Neuronal stem cell (in vitro differentiated cells): ENCODE data around the gene NRXN3.

Source experiments
- DNase-seq: peaks from one replicate; pipeline ENCODE4 v3.0.0-alpha.2; 2013; ENCODE audit warnings: low spot score
- H2AFZ ChIP-seq: one replicate; pipeline ENCODE4 v1.6.1; 2013; ENCODE audit warnings: mild to moderate bottlenecking, low read length, inconsistent platforms
- H2AK5ac ChIP-seq: 2 replicates; pipeline ENCODE4 v1.6.1; 2013; ENCODE audit warnings: low read depth, mild to moderate bottlenecking, inconsistent platforms, low read length, moderate library complexity, mixed read lengths
- H2BK120ac ChIP-seq: 2 replicates; pipeline ENCODE4 v1.6.1; 2013; ENCODE audit warnings: low read depth, mild to moderate bottlenecking, inconsistent platforms, low read length, moderate library complexity, mixed read lengths
- H2BK12ac ChIP-seq: one replicate; pipeline ENCODE4 v1.6.1; 2013; ENCODE audit warnings: low read length, inconsistent platforms
- H2BK15ac ChIP-seq: 2 replicates; pipeline ENCODE4 v1.6.1; 2013; ENCODE audit warnings: mild to moderate bottlenecking, low read length, inconsistent platforms, mixed read lengths
- H2BK5ac ChIP-seq: one replicate; pipeline ENCODE4 v1.6.1; 2013; ENCODE audit warnings: inconsistent platforms, mild to moderate bottlenecking, low read length, moderate library complexity
- H3K14ac ChIP-seq: one replicate; pipeline ENCODE4 v1.6.1; 2013; ENCODE audit warnings: low read length, inconsistent platforms
- H3K18ac ChIP-seq: 2 replicates; pipeline ENCODE4 v1.6.1; 2013; ENCODE audit warnings: low read length, inconsistent platforms
- H3K23ac ChIP-seq: 2 replicates; pipeline ENCODE4 v1.6.1; 2013; ENCODE audit warnings: low read depth, mild to moderate bottlenecking, mixed read lengths, low read length, inconsistent platforms; ENCODE audit not compliant: poor library complexity
- H3K27ac ChIP-seq: replicated peaks from 3 replicates; pipeline ENCODE4 v1.5.1; 2013; ENCODE audit warnings: low read length, inconsistent platforms
- H3K27me3 ChIP-seq, 3 experiments: 2 replicates each; pipeline ENCODE4 v1.6.1; 2013; ENCODE audit warnings: low read length in 3 of 3, mild to moderate bottlenecking in 2 of 3, inconsistent platforms in 1 of 3, low read depth in 1 of 3, mixed read lengths in 1 of 3, moderate library complexity in 1 of 3; ENCODE audit not compliant: control insufficient read depth in 3 of 3, insufficient read depth in 3 of 3
- H3K36me3 ChIP-seq, 2 donors: replicated peaks in 1 of 2; 2 replicates each; pipeline ENCODE4 v1.6.1; 2013; ENCODE audit warnings: low read length in 2 of 2; ENCODE audit not compliant: control insufficient read depth in 2 of 2, insufficient read depth in 2 of 2
- H3K4ac ChIP-seq: 2 replicates; pipeline ENCODE4 v1.6.1; 2013; ENCODE audit warnings: inconsistent platforms, mild to moderate bottlenecking, low read length, moderate library complexity
- H3K4me1 ChIP-seq, 2 donors: 1 replicate in 1 of 2; 2 replicates in 1 of 2; pipeline ENCODE4 v1.6.1; 2013; ENCODE audit warnings: low read length in 2 of 2, low read depth in 1 of 2; ENCODE audit not compliant: control insufficient read depth in 2 of 2, insufficient read depth in 1 of 2
- H3K4me2 ChIP-seq: one replicate; pipeline ENCODE4 v1.6.1; 2013; ENCODE audit warnings: mild to moderate bottlenecking, low read length, inconsistent platforms; ENCODE audit not compliant: insufficient read depth, poor library complexity, severe bottlenecking
- H3K4me3 ChIP-seq, 2 donors: 2 replicates each; pipeline ENCODE4 v1.5.1; 2013; ENCODE audit warnings: low read length in 2 of 2, mild to moderate bottlenecking in 2 of 2, inconsistent platforms in 1 of 2, moderate library complexity in 1 of 2
- H3K79me1 ChIP-seq: one replicate; pipeline ENCODE4 v1.6.1; 2013; ENCODE audit warnings: low read depth, mild to moderate bottlenecking, inconsistent platforms, low read length, moderate library complexity
- H3K9ac ChIP-seq: one replicate; pipeline ENCODE4 v1.6.1; 2013; ENCODE audit warnings: mild to moderate bottlenecking, low read depth, low read length, inconsistent platforms; ENCODE audit not compliant: poor library complexity
- H3K9me3 ChIP-seq, 2 donors: replicated peaks in 1 of 2; 2 replicates each; pipeline versions ENCODE3 to v1.6.1; 2013; ENCODE audit warnings: low read length in 2 of 2, mild to moderate bottlenecking in 2 of 2, inconsistent platforms in 1 of 2, low read depth in 1 of 2, mixed read lengths in 1 of 2, moderate library complexity in 1 of 2; ENCODE audit not compliant: control insufficient read depth in 2 of 2, insufficient read depth in 1 of 2
- H4K8ac ChIP-seq: one replicate; pipeline ENCODE4 v1.6.1; 2013; ENCODE audit warnings: low read depth, mild to moderate bottlenecking, inconsistent platforms, low read length, moderate library complexity
- H4K91ac ChIP-seq: one replicate; pipeline ENCODE4 v1.6.1; 2013; ENCODE audit warnings: low read length, low read depth, mild to moderate bottlenecking, inconsistent platforms; ENCODE audit not compliant: poor library complexity
- WGBS, 2 donors: extraction: QIAGEN DNeasy Blood & Tissue Kit; methylation state at CpG; one replicate each; pipeline ENCODE4 v1.1.7; 2013; ENCODE audit warnings: missing lambda C conversion rate in 2 of 2, mixed read lengths in 1 of 2; ENCODE audit not compliant: insufficient read length in 2 of 2, insufficient replicate concordance in 1 of 2; ENCODE audit errors: extremely low coverage in 2 of 2; 5-methylcytosine and 5-hydroxymethylcytosine counted together

NRXN3 gene

GRCh38 chr14:78340250-78340649 is 170.1 kb downstream of the NRXN3 start:
- no peaks in the 10 kb centered on the region for H3K36me3 ChIP-seq
- H2AK5ac ChIP-seq, result no peak overlapping the region
- no peaks in the 10 kb centered on the region for H3K9me3 ChIP-seq
- no peak overlapping the region for H2BK15ac ChIP-seq
- no peak overlapping the region for H4K8ac ChIP-seq
- no peaks in the 10 kb centered on the region for H3K79me1 ChIP-seq
- no peak overlapping the region for H3K4me3 ChIP-seq
- H3K4ac ChIP-seq, result no peak overlapping the region
- H3K23ac ChIP-seq, result no peak overlapping the region
- no peak overlapping the region for H4K91ac ChIP-seq
- H2BK5ac ChIP-seq, result no peak overlapping the region
- no peak overlapping the region for H3K4me2 ChIP-seq
- no peak overlapping the region for H3K9ac ChIP-seq
- no peak overlapping the region for H3K14ac ChIP-seq
- H3K27me3 ChIP-seq, result no peaks in the 10 kb centered on the region
- no peak for DNase-seq
- H2BK12ac ChIP-seq, result no peak overlapping the region
- H3K18ac ChIP-seq, result no peak overlapping the region
- no peak overlapping the region for H2BK120ac ChIP-seq
- H2AFZ ChIP-seq, result no peak overlapping the region
- no peak overlapping the region for H3K27ac ChIP-seq
- no CpG with 5 or more reads among the region's 3 CpGs for WGBS, 2 donors
- peaks cover 0 to 14% of the 10 kb centered on the region in 2 donors for H3K4me1 ChIP-seq

DNA sequence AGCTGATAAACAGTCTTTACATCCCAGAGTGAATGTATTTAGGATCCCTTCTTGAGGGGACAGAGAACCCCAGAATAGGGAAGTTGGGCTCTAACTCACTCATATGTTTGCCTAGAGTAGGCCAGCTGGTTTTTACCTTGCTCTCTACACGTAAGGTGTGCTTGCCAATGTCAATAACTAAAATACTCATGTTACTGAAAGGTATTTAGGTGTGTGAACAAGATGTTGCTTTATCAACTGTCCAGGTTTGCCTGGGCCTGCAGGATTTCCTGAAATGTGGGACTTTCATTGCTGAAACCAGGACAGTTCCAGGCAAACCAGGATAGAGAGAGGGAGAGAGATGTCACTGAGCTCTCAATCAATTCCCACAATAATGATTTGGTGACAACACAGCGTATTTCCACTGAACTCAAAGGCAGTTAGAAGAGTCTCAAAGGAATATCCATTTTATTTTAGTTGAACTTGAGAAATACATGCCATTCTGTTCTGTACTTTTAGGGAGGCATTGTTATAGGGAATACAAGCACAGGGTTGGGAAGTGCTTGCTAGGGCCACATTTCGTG is 171.7 kb downstream of the NRXN3 start:
- no peak overlapping the region for H3K14ac ChIP-seq
- no peak for DNase-seq
- no peak overlapping the region for H3K4me2 ChIP-seq
- H4K91ac ChIP-seq, result no peak overlapping the region
- no peak overlapping the region for H2BK5ac ChIP-seq
- H4K8ac ChIP-seq, result no peak overlapping the region
- H3K27me3 ChIP-seq, result no peaks in the 10 kb centered on the region
- no peak overlapping the region for H2BK15ac ChIP-seq
- H2BK120ac ChIP-seq, result no peak overlapping the region
- H3K4ac ChIP-seq, result no peak overlapping the region
- H3K36me3 ChIP-seq, result no peaks in the 10 kb centered on the region
- no peak overlapping the region for H3K4me3 ChIP-seq
- no CpG with 5 or more reads among the region's 3 CpGs for WGBS, 2 donors
- H3K9me3 ChIP-seq, result no peaks in the 10 kb centered on the region
- no peaks in the 10 kb centered on the region for H3K79me1 ChIP-seq
- peaks cover 0 to 11% of the 10 kb centered on the region in 2 donors for H3K4me1 ChIP-seq
- no peak overlapping the region for H3K23ac ChIP-seq
- H2AFZ ChIP-seq, result no peak overlapping the region
- H2AK5ac ChIP-seq, result no peak overlapping the region
- H3K27ac ChIP-seq, result no peak overlapping the region
- no peak overlapping the region for H3K18ac ChIP-seq
- no peak overlapping the region for H3K9ac ChIP-seq
- no peak overlapping the region for H2BK12ac ChIP-seq

- H4K91ac ChIP-seq, result no peak overlapping the region
Observed at GRCh38 chr14:78342879-78343278, 172.7 kb downstream of the NRXN3 start.

DNA sequence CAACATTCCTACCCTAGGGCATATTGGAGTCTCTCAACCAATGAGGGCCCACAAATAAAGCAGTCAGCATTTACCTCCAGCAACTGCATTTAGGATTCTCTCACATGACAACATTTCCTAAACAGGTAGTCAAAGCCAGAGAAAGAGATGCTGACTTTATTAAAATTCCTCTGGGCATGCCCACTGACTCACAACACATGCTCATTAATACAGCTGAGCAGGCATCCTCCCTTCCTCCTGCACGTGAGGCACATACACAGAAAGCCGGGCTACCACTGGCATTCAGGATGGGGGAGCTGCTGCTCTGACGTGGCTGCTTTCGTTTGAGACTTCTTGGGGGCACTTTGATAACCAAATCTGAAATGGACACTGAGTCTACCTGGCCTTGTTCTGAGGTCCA is 174.1 kb downstream of the NRXN3 start:
- WGBS, 2 donors, result no CpG with 5 or more reads among the region's 4 CpGs
- Histone ChIP-seq H3K9me3 (no peaks in the 10 kb centered on the region), H2BK5ac (no peak overlapping the region), H4K8ac (no peak overlapping the region), H3K14ac (no peak overlapping the region), H2AK5ac (no peak overlapping the region), H2BK12ac (no peak overlapping the region), H4K91ac (no peak overlapping the region), H3K9ac (no peak overlapping the region), H3K4me2 (no peak overlapping the region), H3K27ac (no peak overlapping the region), H3K4me3 (no peak overlapping the region), H3K27me3 (no peaks in the 10 kb centered on the region), H3K4me1 (peaks cover 0 to 11% of the 10 kb centered on the region in 2 donors), H3K79me1 (no peaks in the 10 kb centered on the region), H3K18ac (peak overlapping the region; percentile 69), H3K4ac (no peak overlapping the region), H2BK15ac (no peak overlapping the region), H2BK120ac (no peak overlapping the region), H3K23ac (no peak overlapping the region), H2AFZ (no peak overlapping the region), H3K36me3 (no peaks in the 10 kb centered on the region)
- DNase-seq, result no peak

More at GRCh38 chr14:78342879-78343278, 172.7 kb downstream of the NRXN3 start:
- Histone ChIP-seq H4K8ac (no peak overlapping the region), H3K18ac (no peak overlapping the region), H3K14ac (no peak overlapping the region), H3K4ac (no peak overlapping the region), H3K36me3 (no peaks in the 10 kb centered on the region), H3K79me1 (no peaks in the 10 kb centered on the region), H3K9ac (no peak overlapping the region), H3K27ac (no peak overlapping the region), H2BK120ac (no peak overlapping the region), H2BK12ac (no peak overlapping the region), H3K9me3 (no peaks in the 10 kb centered on the region), H3K4me3 (no peak overlapping the region), H3K4me2 (no peak overlapping the region), H2BK15ac (no peak overlapping the region), H3K23ac (no peak overlapping the region), H3K27me3 (no peaks in the 10 kb centered on the region), H2BK5ac (no peak overlapping the region), H3K4me1 (peaks cover 0 to 11% of the 10 kb centered on the region in 2 donors), H2AK5ac (no peak overlapping the region), H2AFZ (no peak overlapping the region)
- no peak for DNase-seq
- no CpG with 5 or more reads among the region's 1 CpG for WGBS, 2 donors
